Pancreas (tissue), 10 donors: ENCODE results near the gene ACOT8. TPM values are rescaled to one million over a fixed set of nuclear protein-coding genes. Genes with fewer than 3 reads are reported as not detected.

Experiments used
- ATAC-seq, 4 donors: fragments of 200-7000 bp; cut with Tn5 transposase; one replicate each; pipeline versions ENCODE4 v1.8.0 to v1.9.1; 2020; ENCODE audit warnings: mild to moderate bottlenecking in 4 of 4, moderate library complexity in 4 of 4
- DNase-seq, 6 donors: peaks; one replicate each; pipeline ENCODE4 v3.0.0-alpha.2; 2020
- FAIRE-seq: peaks from 2 replicates; lab custom pipeline; 2012; peaks lifted over from hg19 to GRCh38; lab: Jason Lieb, UNC
- H3K27ac ChIP-seq, 4 donors: fragments of 200-600 bp; sonication (generic); 1 replicate in 3 of 4; 2 replicates in 1 of 4; pipeline versions ENCODE4 v1.5.0 to v1.8.0; 2020
- H3K27me3 ChIP-seq, 4 donors: fragments of 200-600 bp; one replicate each; pipeline ENCODE4 v1.8.0; 2021
- H3K36me3 ChIP-seq, 3 donors: fragments of 200-600 bp; sonication (generic) in 1 of 3; one replicate each; pipeline versions ENCODE4 v1.5.0 to v1.8.0; 2020 to 2021
- H3K4me1 ChIP-seq, 3 donors: fragments of 200-600 bp; one replicate each; pipeline ENCODE4 v1.8.0; 2021
- H3K4me3 ChIP-seq, 4 donors: fragments of 200-600 bp; sonication (generic) in 2 of 4; one replicate each; pipeline versions ENCODE4 v1.5.0 to v1.8.0; 2020 to 2021
- H3K9me3 ChIP-seq, 4 donors: fragments of 200-600 bp; one replicate each; pipeline ENCODE4 v1.8.0; 2021
- CTCF ChIP-seq, 4 donors: fragments of 200-600 bp; sonication (generic) in 3 of 4; IDR thresholded peaks; one replicate each; pipeline versions ENCODE4 v1.5.0 to v1.8.0; 2021; ENCODE audit warnings: antibody characterized with exemption in 4 of 4
- WGBS, 2 donors: extraction: QIAGEN DNeasy Blood & Tissue Kit; methylation state at CpG; one replicate each; pipeline ENCODE4 v1.1.7; 2013; 5-methylcytosine and 5-hydroxymethylcytosine counted together
- intact Hi-C, 3 donors: fragments of 100-400 bp; cut with DNase I; formaldehyde crosslinking; loops; one replicate each; pipeline versions ENCODE4 v1.11.1 to v1.14.2; 2022
- polyA plus RNA-seq, 2 donors: library from polyadenylated mRNA; stranded (reverse); fragments of 200-250 nt; gene quantifications; one replicate each; pipeline ENCODE4 v1.2.3, GENCODE V29; 2013
- total RNA-seq, 6 donors: library from RNA; stranded (reverse); fragmentation: NEBNext Ultra II Directional in 4 of 6; extraction: Animal tissue kit (Norgen Biotek cat#: 25700) in 4 of 6; gene quantifications; one replicate each; pipeline versions ENCODE4 v1.2.1 to v1.2.4, GENCODE V29; 2021 to 2023
- donor health status: healthy with polysubstance abuse.
- donor health status: DM: no; HTN: no; CAD: no; lungs with moderate emphysema.
- donor health status: DM: no; HTN: no; CAD: no.
- donor health status: control.
- donor health status: control.
- donor health status: Bipolar disorder and iron deficiency.
- donor health status: DM: yes; HTN: yes; CAD: no.
- donor health status: DM: no; HTN: no; CAD: no.
- donor health status: DM: no; HTN: no; CAD: no.
- donor health status: DM: yes; HTN: yes; CAD: no.

Gene ACOT8
- total and polyA plus RNA-seq, 8 donors = 7.0 to 21.2 (median 10.2) TPM

GRCh38 chr20:45853484-45853883, 3.7 kb downstream of the ACOT8 start:
- Histone ChIP-seq H3K4me3 (no peak overlapping the region), H3K4me1 (peaks cover 13 to 21% (median 14%) of the 10 kb centered on the region in 3 donors), H3K9me3 (no peaks in the 10 kb centered on the region), H3K36me3 (no peaks in the 10 kb centered on the region), H3K27ac (no peak overlapping the region), H3K27me3 (no peaks in the 10 kb centered on the region)
- no peak for ATAC-seq
- TF ChIP-seq CTCF (IDR thresholded peaks at IDR 0.05) = no peak
- FAIRE-seq = no peak
- intact Hi-C loops = no loop called here
- WGBS, 2 donors = 31 to 32% methylated on average over 2 of the region's 2 CpGs
- no peak for DNase-seq

GRCh38 chr20:45852326-45852725, 4.9 kb downstream of the ACOT8 start:
- Histone ChIP-seq H3K9me3 (no peaks in the 10 kb centered on the region), H3K36me3 (peaks cover 0 to 3% (median 1%) of the 10 kb centered on the region in 3 donors), H3K4me1 (peaks cover 13 to 14% (median 13%) of the 10 kb centered on the region in 3 donors), H3K4me3 (no peak overlapping the region), H3K27me3 (no peaks in the 10 kb centered on the region), H3K27ac (no peak overlapping the region)
- intact Hi-C loops = no loop called here
- DNase-seq (no peak), ATAC-seq (no peak), FAIRE-seq (no peak)
- no peak for TF ChIP-seq CTCF (IDR thresholded peaks at IDR 0.05)
- 96 to 99% methylated on average over 6 of the region's 6 CpGs for WGBS, 2 donors

DNA sequence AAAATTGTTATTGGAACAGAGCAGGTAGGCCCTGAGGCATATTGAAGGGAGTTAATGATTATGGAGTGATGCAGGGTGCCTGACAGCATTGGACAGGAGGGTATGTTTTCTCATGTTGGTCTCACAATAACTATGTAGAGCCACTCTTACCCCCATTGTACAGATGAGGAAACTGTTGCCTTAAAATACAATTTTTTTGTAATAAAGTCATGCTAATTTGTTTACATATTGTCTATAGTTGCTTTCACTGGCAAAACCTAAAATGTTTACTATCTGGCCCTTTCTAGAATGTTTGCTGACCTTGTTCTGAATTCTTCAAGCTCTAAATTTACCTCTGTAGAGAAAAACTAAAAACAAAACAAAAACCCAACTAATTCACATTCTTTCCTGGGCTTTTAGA, 5.7 kb downstream of the ACOT8 start:
- no peak for TF ChIP-seq CTCF (IDR thresholded peaks at IDR 0.05)
- Histone ChIP-seq H3K4me3 (no peak overlapping the region), H3K27me3 (no peaks in the 10 kb centered on the region), H3K27ac (no peak overlapping the region), H3K9me3 (no peaks in the 10 kb centered on the region), H3K4me1 (peaks cover 13% of the 10 kb centered on the region in 3 donors), H3K36me3 (peaks cover 0 to 9% (median 3%) of the 10 kb centered on the region in 3 donors)
- no peak for DNase-seq
- ATAC-seq = no peak
- intact Hi-C loops = no loop called here
- no peak for FAIRE-seq

DNA sequence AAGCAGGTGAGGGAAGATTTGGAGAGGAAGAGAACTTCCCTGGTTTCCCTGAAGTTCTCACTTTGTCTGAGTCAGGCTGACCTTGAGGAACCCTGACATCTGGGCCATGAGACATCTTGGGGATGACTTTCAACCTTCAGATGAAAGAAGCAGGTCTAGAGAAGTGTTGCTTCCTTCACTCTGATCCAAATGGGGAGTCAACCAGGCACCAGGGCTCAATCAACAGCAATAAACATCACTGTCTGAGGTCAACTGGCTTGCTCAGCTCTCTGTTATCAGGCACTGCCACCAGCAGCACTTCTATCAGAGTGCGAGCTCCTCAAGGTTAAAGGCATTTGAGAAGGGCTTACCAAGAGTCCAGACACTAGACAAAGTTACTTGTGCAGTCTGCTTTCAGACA, 6.3 kb downstream of the ACOT8 start:
- no peak for ATAC-seq
- DNase-seq = no peak
- peaks cover 7 to 10% (median 8%) of the 10 kb centered on the region in 3 donors for H3K4me1 ChIP-seq
- 29 to 51% methylated on average over 1 of the region's 1 CpG for WGBS, 2 donors
- H3K36me3 ChIP-seq = peaks cover 0 to 10% (median 3%) of the 10 kb centered on the region in 3 donors
- no peaks in the 10 kb centered on the region for H3K27me3 ChIP-seq
- FAIRE-seq = no peak
- H3K4me3 ChIP-seq = no peak overlapping the region
- no peaks in the 10 kb centered on the region for H3K9me3 ChIP-seq
- TF ChIP-seq CTCF (IDR thresholded peaks at IDR 0.05) = no peak
- H3K27ac ChIP-seq = no peak overlapping the region
- intact Hi-C loops = no loop called here

GRCh38 chr20:45850238-45850637, 7.0 kb downstream of the ACOT8 start:
- no peak for TF ChIP-seq CTCF (IDR thresholded peaks at IDR 0.05)
- no peak overlapping the region for H3K4me3 ChIP-seq
- H3K27me3 ChIP-seq = no peaks in the 10 kb centered on the region
- H3K27ac ChIP-seq = no peak overlapping the region
- FAIRE-seq (no peak), DNase-seq (no peak), ATAC-seq (no peak)
- H3K36me3 ChIP-seq = peaks cover 0 to 15% (median 3%) of the 10 kb centered on the region in 3 donors
- H3K4me1 ChIP-seq = peaks cover 0 to 3% (median under 1%) of the 10 kb centered on the region in 3 donors
- no peaks in the 10 kb centered on the region for H3K9me3 ChIP-seq
- 96 to 97% methylated on average over 2 of the region's 2 CpGs for WGBS, 2 donors
- intact Hi-C loops = no loop called here
